Erythroblast (primary cell): ENCODE results near the gene PMM1.

Source experiments
- GATA1 ChIP-seq: IDR thresholded peaks from 2 replicates; pipeline ENCODE4 v1.6.1; 2011; ENCODE audit warnings: low read depth, mild to moderate bottlenecking, control low read depth, low read length, moderate library complexity
- POLR2A ChIP-seq: IDR thresholded peaks from 2 replicates; pipeline ENCODE4 v1.6.1; 2011; ENCODE audit warnings: mild to moderate bottlenecking, low read length

GRCh38 chr22:41584881-41585280, 4.8 kb downstream of the PMM1 start:
- no peak for TF ChIP-seq POLR2A
- no peak for TF ChIP-seq GATA1
